ENCODE data around the gene FOXF1.

GRCh38 chr16:86491640-86492023 is 18.7 kb upstream of the FOXF1 start:
- TF ChIP-seq EZH2 (IDR thresholded peaks at IDR 0.05; ENCODE audit: low read length, missing control alignments): no peak
- no peak for TF ChIP-seq CTCF (conservative IDR thresholded peaks at IDR 0.05 in 1 of 2, IDR thresholded peaks at IDR 0.05 in 1 of 2; ENCODE audit: low read depth in 1 of 2, low read length in 2 of 2)
